GM18868 (cell line): Measurements from ENCODE around the gene RAB40C.

Experiments used
- ATAC-seq: cut with Tn5 transposase; IDR thresholded peaks from one replicate; pipeline ENCODE4 v1.9.1; 2021; ENCODE audit warnings: mild to moderate bottlenecking, moderate library complexity; ENCODE audit not compliant: unreplicated experiment

RAB40C gene

DNA sequence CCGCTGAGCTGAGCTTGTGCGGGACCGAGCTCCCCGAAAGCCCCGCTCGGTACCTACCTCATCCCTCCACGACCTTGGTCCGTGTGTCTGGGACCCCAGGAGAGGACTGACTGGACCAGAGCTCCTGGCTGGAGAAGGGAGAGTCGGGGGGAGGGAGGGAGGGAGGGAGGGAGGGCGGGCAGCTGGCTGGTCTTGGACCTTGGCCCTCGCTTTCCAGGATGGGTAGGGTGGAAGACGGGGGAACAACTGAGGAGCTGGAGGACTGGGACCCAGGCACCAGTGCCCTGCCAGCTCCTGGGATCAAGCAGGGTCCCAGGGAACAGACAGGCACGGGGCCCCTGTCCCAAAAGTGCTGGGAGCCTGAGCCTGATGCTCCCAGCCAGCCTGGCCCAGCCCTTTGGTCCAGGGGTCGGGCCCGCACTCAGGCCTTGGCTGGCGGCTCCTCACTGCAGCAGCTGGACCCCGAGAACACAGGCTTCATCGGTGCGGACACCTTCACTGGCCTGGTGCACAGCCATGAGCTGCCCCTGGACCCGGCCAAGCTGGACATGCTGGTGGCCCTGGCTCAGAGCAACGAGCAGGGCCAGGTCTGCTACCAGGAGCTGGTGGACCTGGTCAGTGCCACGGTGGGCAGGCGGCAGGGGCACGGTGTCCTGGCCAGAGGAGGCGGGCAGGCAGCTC is 86.2 kb downstream of the RAB40C start:
- no peak for ATAC-seq

DNA sequence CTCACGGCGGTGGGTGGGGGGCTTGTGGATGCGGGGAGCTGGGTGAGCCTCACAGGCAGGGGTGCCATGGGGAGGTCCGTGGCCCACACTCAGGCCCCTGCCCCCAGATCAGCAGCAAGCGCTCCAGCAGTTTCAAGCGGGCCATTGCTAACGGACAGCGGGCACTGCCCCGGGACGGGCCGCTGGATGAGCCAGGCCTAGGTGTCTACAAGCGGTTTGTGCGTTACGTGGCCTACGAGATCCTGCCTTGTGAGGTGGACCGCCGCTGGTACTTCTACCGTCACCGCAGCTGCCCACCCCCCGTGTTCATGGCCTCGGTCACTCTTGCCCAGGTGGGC is 86.7 kb downstream of the RAB40C start:
- ATAC-seq: no peak

DNA sequence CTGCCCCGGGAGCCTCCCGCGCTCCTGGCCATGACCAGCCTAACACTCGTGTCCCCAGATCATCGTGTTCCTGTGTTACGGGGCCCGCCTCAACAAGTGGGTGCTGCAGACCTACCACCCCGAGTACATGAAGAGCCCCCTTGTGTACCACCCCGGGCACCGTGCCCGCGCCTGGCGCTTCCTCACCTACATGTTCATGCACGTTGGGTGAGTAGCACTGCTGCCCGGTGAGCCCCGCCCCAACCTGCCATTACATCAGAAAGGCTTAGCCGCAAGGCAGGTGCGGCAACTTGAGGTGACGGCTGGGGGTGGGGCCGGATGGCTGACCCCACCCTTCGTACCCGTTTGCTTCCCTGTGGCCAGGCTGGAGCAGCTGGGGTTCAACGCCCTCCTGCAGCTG is 87.0 kb downstream of the RAB40C start:
- ATAC-seq: no peak

DNA sequence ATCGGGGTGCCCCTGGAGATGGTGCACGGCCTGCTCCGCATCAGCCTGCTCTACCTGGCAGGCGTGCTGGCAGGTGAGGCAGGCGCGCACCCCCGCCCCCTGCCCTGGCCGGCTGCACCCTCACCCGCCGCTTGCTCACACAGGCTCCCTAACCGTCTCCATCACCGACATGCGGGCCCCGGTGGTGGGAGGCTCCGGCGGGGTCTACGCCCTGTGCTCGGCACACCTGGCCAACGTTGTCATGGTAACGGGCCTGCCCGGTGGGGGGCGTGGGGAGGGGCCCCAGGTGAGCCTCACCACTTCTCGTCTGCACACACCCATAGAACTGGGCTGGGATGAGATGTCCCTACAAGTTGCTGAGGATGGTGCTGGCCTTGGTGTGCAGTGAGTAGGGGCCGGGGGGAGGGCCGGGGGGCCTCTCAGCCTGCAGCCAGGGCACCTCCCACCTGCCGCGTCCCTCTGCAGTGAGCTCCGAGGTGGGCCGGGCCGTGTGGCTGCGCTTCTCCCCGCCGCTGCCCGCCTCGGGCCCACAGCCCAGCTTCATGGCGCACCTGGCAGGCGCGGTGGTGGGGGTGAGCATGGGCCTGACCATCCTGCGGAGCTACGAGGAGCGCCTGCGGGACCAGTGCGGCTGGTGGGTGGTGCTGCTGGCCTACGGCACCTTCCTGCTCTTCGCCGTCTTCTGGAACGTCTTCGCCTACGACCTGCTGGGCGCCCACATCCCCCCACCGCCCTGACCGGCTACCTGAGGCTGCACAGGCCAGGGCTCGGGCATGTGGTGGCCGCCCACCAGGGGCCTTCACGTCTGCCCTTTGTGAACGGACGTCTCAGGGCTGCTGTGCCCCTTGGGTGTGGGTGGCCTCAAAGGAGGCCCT is 87.7 kb downstream of the RAB40C start:
- ATAC-seq: no peak

DNA sequence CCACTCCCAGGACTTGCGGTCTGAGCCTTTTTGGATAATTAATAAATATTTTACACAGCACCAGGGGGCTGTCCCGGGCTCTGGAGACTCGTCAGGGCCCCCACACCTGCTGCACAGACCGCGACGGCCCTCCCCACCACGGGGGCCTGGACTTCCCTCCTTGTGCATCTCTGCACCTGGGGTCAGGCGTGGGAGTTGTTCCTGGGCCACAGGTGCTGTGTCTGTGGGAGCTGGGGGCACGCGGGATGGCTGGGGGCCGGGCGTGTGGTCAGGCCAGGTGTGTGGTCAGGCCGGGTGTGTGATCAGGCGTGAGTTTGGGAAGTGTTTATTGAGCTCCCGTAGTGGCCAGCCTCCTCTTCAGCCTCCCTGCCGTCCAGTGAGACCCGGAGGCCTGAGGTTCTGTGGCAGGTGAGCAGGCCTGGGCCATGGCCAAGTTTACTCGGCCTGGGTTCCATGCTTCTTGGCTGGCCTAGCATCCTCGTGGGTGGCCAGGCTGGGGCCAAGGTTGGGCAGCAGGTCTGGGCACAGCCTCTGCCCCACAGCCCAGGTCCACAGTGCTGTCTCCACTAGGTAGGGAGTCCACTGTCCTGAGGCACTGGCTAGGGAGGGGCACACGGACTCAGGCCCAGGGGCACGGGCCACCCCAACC is 88.5 kb downstream of the RAB40C start:
- no peak for ATAC-seq
